ENCODE measurements around the gene MARK3. TPM values are rescaled to one million over a fixed set of nuclear protein-coding genes. Genes with fewer than 3 reads are reported as not detected.

MARK3 gene
- total RNA-seq, 1 experiment from 2014 or later, result 81.9 TPM

DNA sequence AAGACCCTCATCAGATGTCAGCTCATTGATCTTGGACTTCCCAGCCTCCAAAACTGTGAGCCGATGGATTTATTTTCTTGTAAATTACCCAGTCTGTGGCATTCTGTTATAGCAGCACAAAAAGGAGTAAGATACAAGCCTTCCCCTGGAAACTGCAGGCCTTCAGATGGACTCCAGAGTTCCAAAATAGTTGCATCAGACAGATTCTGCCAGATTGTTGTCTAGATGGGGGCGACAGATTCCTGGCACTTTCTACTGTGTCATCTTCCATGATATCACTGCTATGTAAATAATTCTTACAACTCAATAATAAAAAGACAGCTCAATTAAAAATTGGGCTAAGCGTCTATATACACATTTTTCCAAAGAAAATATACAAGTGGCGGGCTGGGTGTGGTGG is 17.2 kb upstream of the MARK3 start:
- Histone ChIP-seq H3K9me3 (ENCODE audit: control insufficient read depth, low read depth, low read length) (no peaks in the 10 kb centered on the region), H2BK5ac (ENCODE audit: insufficient read length, low read length) (no peak overlapping the region), H3K18ac (ENCODE audit: insufficient read length, low read depth, low read length) (no peak overlapping the region), H2AK5ac (ENCODE audit: insufficient read length, low read length) (no peak overlapping the region), H3K79me1 (ENCODE audit: insufficient read depth, low read depth, low read length, poor library complexity, severe bottlenecking) (no peaks in the 10 kb centered on the region), H3K14ac (ENCODE audit: insufficient read depth, low read length) (no peak overlapping the region), H4K8ac (replicated peaks; ENCODE audit: insufficient read length, low read depth, low read length) (no peak overlapping the region), H3K9ac (ENCODE audit: extremely low read depth, insufficient read length, low read length) (no peak overlapping the region), H3T11ph (ENCODE audit: low read length) (no peak overlapping the region), H3K27ac (ENCODE audit: insufficient read length, low read depth, low read length) (no peak overlapping the region), H4K91ac (ENCODE audit: insufficient read length, low read depth, low read length) (no peak overlapping the region), H3K4ac (ENCODE audit: low read depth, low read length) (no peak overlapping the region), H3K23me2 (ENCODE audit: insufficient read length, low read depth, low read length, poor library complexity, severe bottlenecking) (no peaks in the 10 kb centered on the region), H2AFZ (ENCODE audit: low read length) (no peak overlapping the region), H3K56ac (ENCODE audit: insufficient read length, low read depth, low read length) (no peak overlapping the region), H3K27me3 (ENCODE audit: insufficient read depth, low read length) (no peaks in the 10 kb centered on the region), H3K79me2 (ENCODE audit: insufficient read depth, low read length) (no peaks in the 10 kb centered on the region), H2BK120ac (ENCODE audit: low read depth, low read length, poor library complexity, severe bottlenecking) (no peak overlapping the region), H2BK12ac (ENCODE audit: insufficient read length, low read depth, low read length) (no peak overlapping the region), H3K23ac (ENCODE audit: insufficient read length, low read depth, low read length) (no peak overlapping the region), H4K20me1 (ENCODE audit: control insufficient read depth, insufficient read depth, insufficient read length) (no peaks in the 10 kb centered on the region), H3K4me2 (ENCODE audit: insufficient read depth, insufficient read length, low read length) (no peak overlapping the region), H3K4me1 (ENCODE audit: insufficient read depth, low read length) (no peaks in the 10 kb centered on the region; the same call in 1 of the 2 replicates), H4K5ac (ENCODE audit: insufficient read length, low read depth, low read length) (no peak overlapping the region), H2BK20ac (ENCODE audit: low read depth, low read length, poor library complexity, severe bottlenecking) (no peak overlapping the region), H2BK15ac (ENCODE audit: low read depth, low read length) (no peak overlapping the region)
- Mint-ChIP-seq H3K4me3 (no peak overlapping the region), H3K27ac (no peak overlapping the region), H3K4me1 (peaks cover 8 to 12% of the 10 kb centered on the region in 2 experiments), H3K9me3 (peaks cover 11 to 18% of the 10 kb centered on the region in 2 experiments), H3K36me3 (ENCODE audit: insufficient read depth in 1 of 3, low read depth in 3 of 3) (peaks cover 4 to 8% (median 6%) of the 10 kb centered on the region in 3 experiments; a peak in 6 of 7 replicates), H3K27me3 (ENCODE audit: low read depth) (peaks cover 3% of the 10 kb centered on the region; the same call in 1 of the 2 replicates)
- TF ChIP-seq CTCF (conservative IDR thresholded peaks at IDR 0.05), result no peak
- DNase-seq, result no peak
- WGBS (ENCODE audit: extremely low coverage, insufficient read length, low lambda C conversion rate), result no CpG with 5 or more reads among the region's 4 CpGs

Measured in H9 (cell line).